Progenitor cell of endocrine pancreas (in vitro differentiated cells): ENCODE data around the gene MFRP. TPM values are rescaled to one million over a fixed set of nuclear protein-coding genes. Genes with fewer than 3 reads are reported as not detected.

ENCODE experiments used
- DNase-seq: peaks from one replicate; pipeline ENCODE4 v3.0.0; 2021; ENCODE audit warnings: low spot score; ENCODE audit not compliant: unreplicated experiment
- H3K27ac Mint-ChIP-seq: 2 replicates; pipeline ENCODE4 v1.8.0; 2021; ENCODE audit warnings: mild to moderate bottlenecking, moderate library complexity, mixed read lengths
- H3K27me3 Mint-ChIP-seq: 2 replicates; pipeline ENCODE4 v1.8.0; 2021; ENCODE audit warnings: mixed read lengths
- H3K36me3 Mint-ChIP-seq: 2 replicates; pipeline ENCODE4 v1.8.0; 2022; ENCODE audit warnings: mixed read lengths; ENCODE audit not compliant: insufficient read depth
- H3K4me1 Mint-ChIP-seq: 2 replicates; pipeline ENCODE4 v1.8.0; 2021; ENCODE audit warnings: low read depth, mixed read lengths
- H3K4me3 Mint-ChIP-seq: 2 replicates; pipeline ENCODE4 v1.8.0; 2021; ENCODE audit warnings: low read depth, mild to moderate bottlenecking, moderate library complexity, mixed read lengths
- H3K9me3 Mint-ChIP-seq: 2 replicates; pipeline ENCODE4 v1.8.0; 2021; ENCODE audit warnings: low read depth, mixed read lengths
- CTCF ChIP-seq: fragments of 200-600 bp; sonication (generic); IDR thresholded peaks from one replicate; pipeline ENCODE4 v1.5.0; 2021; ENCODE audit warnings: antibody characterized with exemption, mild to moderate bottlenecking; ENCODE audit not compliant: unreplicated experiment
- total RNA-seq: library from RNA; stranded (reverse); gene quantifications from 2 replicates; pipeline ENCODE4 v1.2.1, GENCODE V29; 2021

MFRP gene
- total RNA-seq, 1 donor from 2014 or later: not detected

GRCh38 chr11:119366690-119367620 lies 20.4 kb upstream of the MFRP start:
- Mint-ChIP-seq H3K9me3 (no peaks in the 10 kb centered on the region), H3K4me3 (no peak overlapping the region), H3K36me3 (no peaks in the 10 kb centered on the region), H3K27ac (no peak overlapping the region), H3K4me1 (peaks cover 55% of the 10 kb centered on the region), H3K27me3 (peaks cover 16% of the 10 kb centered on the region)
- no peak for DNase-seq
- no peak for TF ChIP-seq CTCF

- H3K4me1 Mint-ChIP-seq: peaks cover 57% of the 10 kb centered on the region
- TF ChIP-seq CTCF: no peak
- DNase-seq: no peak
- no peak overlapping the region for H3K27ac Mint-ChIP-seq
- H3K27me3 Mint-ChIP-seq: peaks cover 16% of the 10 kb centered on the region
- H3K9me3 Mint-ChIP-seq: no peaks in the 10 kb centered on the region
- H3K36me3 Mint-ChIP-seq: no peaks in the 10 kb centered on the region
- peak overlapping the region; percentile 36 for H3K4me3 Mint-ChIP-seq
Measured at GRCh38 chr11:119365071-119365591, 18.6 kb upstream of the MFRP start.

- Mint-ChIP-seq H3K27ac (no peak overlapping the region), H3K36me3 (no peaks in the 10 kb centered on the region), H3K9me3 (no peaks in the 10 kb centered on the region), H3K4me3 (peak overlapping the region; percentile 55), H3K4me1 (peaks cover 46% of the 10 kb centered on the region), H3K27me3 (peaks cover 19% of the 10 kb centered on the region)
- DNase-seq: no peak
- TF ChIP-seq CTCF: no peak
Measured at GRCh38 chr11:119363851-119364590, 17.5 kb upstream of the MFRP start.

GRCh38 chr11:119363081-119363850 lies 16.8 kb upstream of the MFRP start:
- Mint-ChIP-seq H3K36me3 (no peaks in the 10 kb centered on the region), H3K4me3 (peak overlapping the region; percentile 55), H3K27ac (no peak overlapping the region), H3K4me1 (peaks cover 38% of the 10 kb centered on the region), H3K27me3 (peaks cover 23% of the 10 kb centered on the region), H3K9me3 (no peaks in the 10 kb centered on the region)
- no peak for TF ChIP-seq CTCF
- no peak for DNase-seq

- Mint-ChIP-seq H3K36me3 (no peaks in the 10 kb centered on the region), H3K9me3 (no peaks in the 10 kb centered on the region), H3K4me1 (peaks cover 33% of the 10 kb centered on the region), H3K4me3 (peak overlapping the region; percentile 56), H3K27ac (peak overlapping the region; percentile 62), H3K27me3 (peaks cover 26% of the 10 kb centered on the region)
- TF ChIP-seq CTCF: no peak
- no peak for DNase-seq
Measured at GRCh38 chr11:119362741-119363080, 16.2 kb upstream of the MFRP start.
